ENCODE data around the gene SLC26A8.
"Not testable (repeated sequence)": the region's sequence is repeated elsewhere in the genome, so short reads cannot be mapped to it uniquely, and the experiment has no call there.

The SLC26A8 gene

GRCh38 chr6:36052097-36052496 lies 27.7 kb upstream of the SLC26A8 start:
- in situ Hi-C loops (cut with MboI; ENCODE audit: low sequenced_read_pairs): no loop called here

GRCh38 chr6:36050947-36051710 lies 26.7 kb upstream of the SLC26A8 start:
- in situ Hi-C loops (cut with MboI; ENCODE audit: low sequenced_read_pairs): no loop called here

- in situ Hi-C loops (cut with MboI; ENCODE audit: low sequenced_read_pairs): no loop called here
Measured at GRCh38 chr6:36050305-36050704, 25.9 kb upstream of the SLC26A8 start.

GRCh38 chr6:36049582-36049981 lies 25.1 kb upstream of the SLC26A8 start:
- in situ Hi-C loops (cut with MboI; ENCODE audit: low sequenced_read_pairs): no loop called here

GRCh38 chr6:36042618-36043260 lies 18.3 kb upstream of the SLC26A8 start:
- in situ Hi-C loops (cut with MboI; ENCODE audit: low sequenced_read_pairs): no loop called here

GRCh38 chr6:36040958-36041357 lies 16.5 kb upstream of the SLC26A8 start:
- in situ Hi-C loops (cut with MboI; ENCODE audit: low sequenced_read_pairs): no loop called here

GRCh38 chr6:36039112-36039511 lies 14.7 kb upstream of the SLC26A8 start:
- in situ Hi-C loops (cut with MboI; ENCODE audit: low sequenced_read_pairs): no loop called here

- in situ Hi-C loops (cut with MboI; ENCODE audit: low sequenced_read_pairs): no loop called here
Measured at GRCh38 chr6:36038120-36038876, 13.9 kb upstream of the SLC26A8 start.

- in situ Hi-C loops (cut with MboI; ENCODE audit: low sequenced_read_pairs): no loop called here
Measured at GRCh38 chr6:36035225-36035624, 10.8 kb upstream of the SLC26A8 start.

- in situ Hi-C loops (cut with MboI; ENCODE audit: low sequenced_read_pairs): no loop called here
Measured at GRCh38 chr6:36034441-36034840, 10.0 kb upstream of the SLC26A8 start.

- in situ Hi-C loops (cut with MboI; ENCODE audit: low sequenced_read_pairs): no loop called here
Measured at GRCh38 chr6:36033935-36034334, 9.5 kb upstream of the SLC26A8 start.

GRCh38 chr6:36033144-36033543 lies 8.7 kb upstream of the SLC26A8 start:
- in situ Hi-C loops (cut with MboI; ENCODE audit: low sequenced_read_pairs): not testable (repeated sequence)

GRCh38 chr6:36032261-36032660 lies 7.8 kb upstream of the SLC26A8 start:
- in situ Hi-C loops (cut with MboI; ENCODE audit: low sequenced_read_pairs): no loop called here

- in situ Hi-C loops (cut with MboI; ENCODE audit: low sequenced_read_pairs): no loop called here
Measured at GRCh38 chr6:36029464-36029863, 5.0 kb upstream of the SLC26A8 start.

- in situ Hi-C loops (cut with MboI; ENCODE audit: low sequenced_read_pairs): no loop called here
Measured at GRCh38 chr6:36028877-36029324, 4.5 kb upstream of the SLC26A8 start.

- in situ Hi-C loops (cut with MboI; ENCODE audit: low sequenced_read_pairs): no loop called here
Measured at GRCh38 chr6:36028088-36028876, 3.8 kb upstream of the SLC26A8 start.

GRCh38 chr6:36027501-36028087 lies 3.2 kb upstream of the SLC26A8 start, which contains the start of gene MAPK14:
Gene MAPK14 (plus strand): TSS chr6:36027808. CDS start chr6:36028158, 350 bp downstream.
- in situ Hi-C loops (cut with MboI; ENCODE audit: low sequenced_read_pairs): no loop called here

GRCh38 chr6:36025932-36026327 lies 1.5 kb upstream of the SLC26A8 start:
- in situ Hi-C loops (cut with MboI; ENCODE audit: low sequenced_read_pairs): no loop called here

GRCh38 chr6:36025260-36025931 lies 955 bp upstream of the SLC26A8 start:
- in situ Hi-C loops (cut with MboI; ENCODE audit: low sequenced_read_pairs): no loop called here

- in situ Hi-C loops (cut with MboI; ENCODE audit: low sequenced_read_pairs): no loop called here
Measured at GRCh38 chr6:36020154-36020553, 4.3 kb downstream of the SLC26A8 start.

Measured in HL-60/S4 treated with phorbol 12-myristate 13-acetate at 8.2 ng/mL for 4 days and 3 days (cell line).